ENCODE data around the gene TMEM43.

Gene TMEM43

GRCh38 chr3:14123308-14124222 is 1.3 kb upstream of the TMEM43 start:
- DNase-seq: no peak

- DNase-seq: peak; percentile 69
These were observed 633 bp upstream of the TMEM43 start for GRCh38 chr3:14124223-14124614.

GRCh38 chr3:14125193-14126016 is 553 bp downstream of the TMEM43 start:
- DNase-seq: peak; percentile 65

GRCh38 chr3:14126017-14126886 is 1.4 kb downstream of the TMEM43 start:
- no peak for DNase-seq

GRCh38 chr3:14126887-14127505 is 2.1 kb downstream of the TMEM43 start:
- DNase-seq: no peak

GRCh38 chr3:14127516-14128161 is 2.8 kb downstream of the TMEM43 start:
- no peak for DNase-seq

GRCh38 chr3:14128724-14129123 is 3.9 kb downstream of the TMEM43 start:
- DNase-seq: no peak

- DNase-seq: no peak
These were observed 4.4 kb downstream of the TMEM43 start for GRCh38 chr3:14129296-14129695.

GRCh38 chr3:14130230-14130629 is 5.4 kb downstream of the TMEM43 start:
- DNase-seq: no peak

GRCh38 chr3:14130707-14131106 is 5.9 kb downstream of the TMEM43 start:
- no peak for DNase-seq

GRCh38 chr3:14131134-14131533 is 6.3 kb downstream of the TMEM43 start:
- DNase-seq: no peak

- DNase-seq: no peak
These were observed 7.3 kb downstream of the TMEM43 start for GRCh38 chr3:14132120-14132519.

GRCh38 chr3:14132689-14133088 is 7.8 kb downstream of the TMEM43 start:
- DNase-seq: no peak

GRCh38 chr3:14133188-14133800 is 8.4 kb downstream of the TMEM43 start:
- DNase-seq: no peak

GRCh38 chr3:14133876-14134275 is 9.0 kb downstream of the TMEM43 start:
- no peak for DNase-seq

- DNase-seq: no peak
These were observed 9.4 kb downstream of the TMEM43 start for GRCh38 chr3:14134291-14134690.

- DNase-seq: no peak
These were observed 10.7 kb downstream of the TMEM43 start for GRCh38 chr3:14135581-14135980.

- no peak for DNase-seq
These were observed 12.2 kb downstream of the TMEM43 start for GRCh38 chr3:14137004-14137403.

- DNase-seq: no peak
These were observed 12.6 kb downstream of the TMEM43 start for GRCh38 chr3:14137445-14137844.

GRCh38 chr3:14138109-14138877 is 13.4 kb downstream of the TMEM43 start:
- no peak for DNase-seq
